Liver (tissue), 9 donors: ENCODE data around the gene RNLS. TPM values are rescaled to one million over a fixed set of nuclear protein-coding genes. Genes with fewer than 3 reads are reported as not detected.

ENCODE experiments used
- DNase-seq: peaks from one replicate; pipeline ENCODE4 v3.0.0-alpha.2; 2017; ENCODE audit warnings: low spot score
- H3K27ac ChIP-seq, 2 donors: one replicate each; pipeline ENCODE4 v1.7.0; 2013; ENCODE audit warnings: inconsistent platforms in 2 of 2, low read length in 2 of 2, control low read depth in 1 of 2, low read depth in 1 of 2, mild to moderate bottlenecking in 1 of 2
- H3K27me3 ChIP-seq, 4 donors: one replicate each; pipeline versions ENCODE4 v1.6.1 to v1.7.0; 2013; ENCODE audit warnings: low read length in 3 of 4, inconsistent platforms in 1 of 4, mild to moderate bottlenecking in 1 of 4, moderate library complexity in 1 of 4; ENCODE audit not compliant: control insufficient read depth in 4 of 4, insufficient read depth in 4 of 4
- H3K36me3 ChIP-seq, 4 donors: one replicate each; pipeline versions ENCODE4 v1.6.1 to v1.7.0; 2013; ENCODE audit warnings: low read length in 3 of 4, mild to moderate bottlenecking in 3 of 4, low read depth in 1 of 4, moderate library complexity in 1 of 4; ENCODE audit not compliant: control insufficient read depth in 4 of 4, insufficient read depth in 3 of 4
- H3K4me1 ChIP-seq, 4 donors: one replicate each; pipeline versions ENCODE4 v1.6.1 to v1.7.0; 2013; ENCODE audit warnings: low read length in 3 of 4, mild to moderate bottlenecking in 3 of 4, moderate library complexity in 1 of 4; ENCODE audit not compliant: control insufficient read depth in 4 of 4, insufficient read depth in 4 of 4
- H3K4me3 ChIP-seq, 3 donors: one replicate each; pipeline versions ENCODE4 v1.6.1 to v1.7.0; 2013; ENCODE audit warnings: low read length in 3 of 3, control low read depth in 1 of 3, low read depth in 1 of 3, mild to moderate bottlenecking in 1 of 3
- H3K9ac ChIP-seq, 2 donors: one replicate each; pipeline ENCODE4 v1.7.0; 2013; ENCODE audit warnings: low read length in 2 of 2, mild to moderate bottlenecking in 2 of 2, moderate library complexity in 2 of 2, control low read depth in 1 of 2, low read depth in 1 of 2
- H3K9me3 ChIP-seq, 4 donors: one replicate each; pipeline versions ENCODE4 v1.6.1 to v1.7.0; 2013; ENCODE audit warnings: low read length in 3 of 4; ENCODE audit not compliant: control insufficient read depth in 4 of 4
- ATF3 ChIP-seq: IDR thresholded peaks from 2 replicates; pipeline ENCODE4 v1.6.1; 2016; ENCODE audit warnings: antibody characterized with exemption
- EGR1 ChIP-seq, 2 donors: IDR thresholded peaks; 2 replicates each; pipeline ENCODE4 v1.6.1; 2016 to 2018; ENCODE audit warnings: antibody characterized with exemption in 2 of 2, low read depth in 2 of 2
- FOXA1 ChIP-seq: IDR thresholded peaks from 2 replicates; pipeline ENCODE4 v1.6.1; 2016; ENCODE audit warnings: antibody characterized with exemption
- GABPA ChIP-seq, 2 donors: IDR thresholded peaks in 1 of 2; conservative IDR thresholded peaks in 1 of 2; 2 replicates each; pipeline ENCODE4 v1.6.1; 2016; ENCODE audit warnings: antibody characterized with exemption in 2 of 2, mild to moderate bottlenecking in 1 of 2, moderate library complexity in 1 of 2
- HNF4A ChIP-seq, 2 donors: conservative IDR thresholded peaks; 2 replicates each; pipeline ENCODE4 v1.6.1; 2016; ENCODE audit warnings: antibody characterized with exemption in 2 of 2, mild to moderate bottlenecking in 2 of 2
- MAX ChIP-seq: IDR thresholded peaks from 2 replicates; pipeline ENCODE4 v1.6.1; 2016; ENCODE audit warnings: antibody characterized with exemption
- YY1 ChIP-seq: IDR thresholded peaks from 2 replicates; pipeline ENCODE4 v1.6.1; 2016; ENCODE audit warnings: antibody characterized with exemption, mild to moderate bottlenecking
- ZBTB33 ChIP-seq: IDR thresholded peaks from 2 replicates; pipeline ENCODE4 v1.6.1; 2016; ENCODE audit warnings: antibody characterized with exemption
- WGBS: extraction: QIAGEN DNeasy Blood & Tissue Kit; methylation state at CpG from one replicate; pipeline ENCODE4 v1.1.7; 2013; 5-methylcytosine and 5-hydroxymethylcytosine counted together
- polyA plus RNA-seq, 2 donors: library from polyadenylated mRNA; stranded (reverse) in 1 of 2; unstranded in 1 of 2; fragments of 200-250 nt in 1 of 2; fragments of >200 nt in 1 of 2; fragmentation: Nextera tagmentation in 1 of 2; extraction: Ambion mirVana in 1 of 2; gene quantifications; one replicate each; pipeline versions ENCODE4 v1.2.1 to v1.2.3, GENCODE V29; 2013 to 2015
- total RNA-seq, 2 donors: library from RNA; depleted of rRNA; stranded (reverse); fragments of >200 nt; gene quantifications; one replicate each; pipeline ENCODE4 v1.2.3, GENCODE V29; 2014
- TF ChIP-seq, protein P1 (sequence below): IDR thresholded peaks from 2 replicates; pipeline ENCODE4 v1.6.1; 2016; ENCODE audit warnings: antibody characterized with exemption, mild to moderate bottlenecking
- TF ChIP-seq, protein P2 (sequence below): fragments of 150-350 bp; IDR thresholded peaks from 2 replicates; pipeline ENCODE4 v1.5.1; 2017; ENCODE audit warnings: improper control_type of control experiment, low read depth, low read length; ENCODE audit not compliant: missing input control
- donor health status: healthy.
- donor health status: healthy.
- donor health status: healthy.
- donor health status: healthy.
- donor health status: healthy.

The RNLS gene
- total and polyA plus RNA-seq, 4 donors: 4.1 to 12.4 (median 7.5) TPM

- no peak for TF ChIP-seq MAX
- no peak for TF ChIP-seq EGR1 (IDR thresholded peaks at IDR 0.05; ENCODE audit: low read depth in 2 of 2)
These were observed 336.4 kb downstream of the RNLS start (continued) for GRCh38 chr10:88246675-88247074.

- Histone ChIP-seq H3K27ac (no peak overlapping the region), H3K36me3 (no peaks in the 10 kb centered on the region), H3K9ac (no peak overlapping the region), H3K9me3 (no peaks in the 10 kb centered on the region), H3K27me3 (no peaks in the 10 kb centered on the region), H3K4me1 (peaks cover 0 to 21% (median 18%) of the 10 kb centered on the region in 4 donors), H3K4me3 (no peak overlapping the region)
- DNase-seq: no peak
- TF ChIP-seq, protein P1, sequence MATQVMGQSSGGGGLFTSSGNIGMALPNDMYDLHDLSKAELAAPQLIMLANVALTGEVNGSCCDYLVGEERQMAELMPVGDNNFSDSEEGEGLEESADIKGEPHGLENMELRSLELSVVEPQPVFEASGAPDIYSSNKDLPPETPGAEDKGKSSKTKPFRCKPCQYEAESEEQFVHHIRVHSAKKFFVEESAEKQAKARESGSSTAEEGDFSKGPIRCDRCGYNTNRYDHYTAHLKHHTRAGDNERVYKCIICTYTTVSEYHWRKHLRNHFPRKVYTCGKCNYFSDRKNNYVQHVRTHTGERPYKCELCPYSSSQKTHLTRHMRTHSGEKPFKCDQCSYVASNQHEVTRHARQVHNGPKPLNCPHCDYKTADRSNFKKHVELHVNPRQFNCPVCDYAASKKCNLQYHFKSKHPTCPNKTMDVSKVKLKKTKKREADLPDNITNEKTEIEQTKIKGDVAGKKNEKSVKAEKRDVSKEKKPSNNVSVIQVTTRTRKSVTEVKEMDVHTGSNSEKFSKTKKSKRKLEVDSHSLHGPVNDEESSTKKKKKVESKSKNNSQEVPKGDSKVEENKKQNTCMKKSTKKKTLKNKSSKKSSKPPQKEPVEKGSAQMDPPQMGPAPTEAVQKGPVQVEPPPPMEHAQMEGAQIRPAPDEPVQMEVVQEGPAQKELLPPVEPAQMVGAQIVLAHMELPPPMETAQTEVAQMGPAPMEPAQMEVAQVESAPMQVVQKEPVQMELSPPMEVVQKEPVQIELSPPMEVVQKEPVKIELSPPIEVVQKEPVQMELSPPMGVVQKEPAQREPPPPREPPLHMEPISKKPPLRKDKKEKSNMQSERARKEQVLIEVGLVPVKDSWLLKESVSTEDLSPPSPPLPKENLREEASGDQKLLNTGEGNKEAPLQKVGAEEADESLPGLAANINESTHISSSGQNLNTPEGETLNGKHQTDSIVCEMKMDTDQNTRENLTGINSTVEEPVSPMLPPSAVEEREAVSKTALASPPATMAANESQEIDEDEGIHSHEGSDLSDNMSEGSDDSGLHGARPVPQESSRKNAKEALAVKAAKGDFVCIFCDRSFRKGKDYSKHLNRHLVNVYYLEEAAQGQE: no peak
- TF ChIP-seq ZBTB33 (no peak), FOXA1 (no peak), HNF4A (conservative IDR thresholded peaks at IDR 0.05) (no peak), GABPA (IDR thresholded peaks at IDR 0.05 in 1 of 2, conservative IDR thresholded peaks at IDR 0.05 in 1 of 2) (no peak), YY1 (no peak), ATF3 (no peak), EGR1 (IDR thresholded peaks at IDR 0.05; ENCODE audit: low read depth in 2 of 2) (no peak)
- TF ChIP-seq, protein P2, sequence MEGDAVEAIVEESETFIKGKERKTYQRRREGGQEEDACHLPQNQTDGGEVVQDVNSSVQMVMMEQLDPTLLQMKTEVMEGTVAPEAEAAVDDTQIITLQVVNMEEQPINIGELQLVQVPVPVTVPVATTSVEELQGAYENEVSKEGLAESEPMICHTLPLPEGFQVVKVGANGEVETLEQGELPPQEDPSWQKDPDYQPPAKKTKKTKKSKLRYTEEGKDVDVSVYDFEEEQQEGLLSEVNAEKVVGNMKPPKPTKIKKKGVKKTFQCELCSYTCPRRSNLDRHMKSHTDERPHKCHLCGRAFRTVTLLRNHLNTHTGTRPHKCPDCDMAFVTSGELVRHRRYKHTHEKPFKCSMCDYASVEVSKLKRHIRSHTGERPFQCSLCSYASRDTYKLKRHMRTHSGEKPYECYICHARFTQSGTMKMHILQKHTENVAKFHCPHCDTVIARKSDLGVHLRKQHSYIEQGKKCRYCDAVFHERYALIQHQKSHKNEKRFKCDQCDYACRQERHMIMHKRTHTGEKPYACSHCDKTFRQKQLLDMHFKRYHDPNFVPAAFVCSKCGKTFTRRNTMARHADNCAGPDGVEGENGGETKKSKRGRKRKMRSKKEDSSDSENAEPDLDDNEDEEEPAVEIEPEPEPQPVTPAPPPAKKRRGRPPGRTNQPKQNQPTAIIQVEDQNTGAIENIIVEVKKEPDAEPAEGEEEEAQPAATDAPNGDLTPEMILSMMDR: no peak
- 76% methylated on average over 4 of the region's 4 CpGs for WGBS
These were observed 337.1 kb downstream of the RNLS start for GRCh38 chr10:88245974-88246511.
